Spleen (tissue), 11 donors: ENCODE data around the gene SMIM45.
A peak's percentile ranks its signal among the peaks of the same experiment; 100 is the strongest.

ENCODE experiments used
- DNase-seq: peaks from one replicate; pipeline ENCODE4 v3.0.0-alpha.2; 2020
- H3K27ac ChIP-seq, 8 donors: fragments of 200-600 bp; sonication (generic) in 7 of 8; 1 replicate in 4 of 8; 2 replicates in 4 of 8; pipeline versions ENCODE4 v1.5.0 to v1.8.0; 2016 to 2021; ENCODE audit warnings: inconsistent platforms in 4 of 8, mild to moderate bottlenecking in 4 of 8, moderate library complexity in 1 of 8
- H3K27me3 ChIP-seq, 7 donors: fragments of 200-600 bp; sonication (generic) in 6 of 7; replicated peaks in 1 of 7; 1 replicate in 4 of 7; 2 replicates in 3 of 7; pipeline versions ENCODE4 v1.5.0 to v1.8.0; 2016 to 2021; ENCODE audit warnings: inconsistent platforms in 3 of 7, mild to moderate bottlenecking in 1 of 7
- H3K36me3 ChIP-seq, 6 donors: fragments of 200-600 bp; sonication (generic) in 5 of 6; 1 replicate in 4 of 6; 2 replicates in 2 of 6; pipeline versions ENCODE4 v1.5.0 to v1.8.0; 2016 to 2021; ENCODE audit warnings: inconsistent platforms in 2 of 6
- H3K4me1 ChIP-seq, 6 donors: fragments of 200-600 bp; sonication (generic) in 5 of 6; 1 replicate in 3 of 6; 2 replicates in 3 of 6; pipeline versions ENCODE4 v1.5.0 to v1.8.0; 2016 to 2021; ENCODE audit warnings: inconsistent platforms in 3 of 6
- H3K4me3 ChIP-seq, 8 donors: fragments of 200-600 bp; sonication (generic) in 7 of 8; 1 replicate in 4 of 8; 2 replicates in 4 of 8; pipeline versions ENCODE4 v1.5.0 to v1.8.0; 2016 to 2021; ENCODE audit warnings: inconsistent platforms in 4 of 8, mild to moderate bottlenecking in 4 of 8, moderate library complexity in 2 of 8
- H3K9me3 ChIP-seq, 8 donors: fragments of 200-600 bp; sonication (generic) in 7 of 8; 1 replicate in 4 of 8; 2 replicates in 4 of 8; pipeline versions ENCODE4 v1.5.0 to v1.8.0; 2016 to 2021; ENCODE audit warnings: inconsistent platforms in 4 of 8
- CTCF ChIP-seq, 11 experiments: fragments of 200-600 bp in 7 of 11; fragments of 450-650 bp in 4 of 11; sonication (generic) in 4 of 11; IDR thresholded peaks in 8 of 11; conservative IDR thresholded peaks in 3 of 11; 1 replicate in 7 of 11; 2 replicates in 4 of 11; pipeline versions ENCODE4 v1.4.0 to v1.8.0; 2016 to 2021; ENCODE audit warnings: antibody characterized with exemption in 11 of 11, inconsistent platforms in 4 of 11, mild to moderate bottlenecking in 1 of 11
- POLR2A ChIP-seq, 3 donors: fragments of 450-650 bp; IDR thresholded peaks; one replicate each; pipeline ENCODE4 v1.5.1; 2017; ENCODE audit warnings: antibody characterized with exemption in 3 of 3, mild to moderate bottlenecking in 1 of 3
- POLR2AphosphoS5 ChIP-seq, 3 donors: sonication (generic); formaldehyde crosslinking; IDR thresholded peaks; one replicate each; pipeline ENCODE4 v1.5.1; 2017; ENCODE audit warnings: antibody characterized with exemption in 3 of 3
- WGBS, 5 donors: extraction: QIAGEN DNeasy Blood & Tissue Kit in 3 of 5; methylation state at CpG; one replicate each; pipeline versions ENCODE4 v1.1.5 to v1.1.7; 2013 to 2018; 5-methylcytosine and 5-hydroxymethylcytosine counted together
- intact Hi-C: fragments of 100-400 bp; cut with DNase I; formaldehyde crosslinking; loops from one replicate; pipeline ENCODE4 v1.15.0; 2023; ENCODE audit warnings: low total_unique reads
- donor health status: healthy with polysubstance abuse.
- donor health status: DM: no; HTN: no; CAD: no; lungs with moderate emphysema.
- donor health status: DM: no; HTN: no; CAD: no.
- donor health status: Bipolar disorder and iron deficiency.
- donor health status: healthy.
- donor health status: DM: no; HTN: no; CAD: no.
- donor health status: DM: yes; HTN: yes; CAD: no.

The SMIM45 gene

GRCh38 chr22:41923595-41924276 lies 28.2 kb upstream of the SMIM45 start:
- Histone ChIP-seq H3K36me3 (peaks cover 0 to 15% (median 0%) of the 10 kb centered on the region in 6 donors), H3K27ac (peak overlapping the region in 6 of 8 donors; percentile 29 to 99 (median 92)), H3K9me3 (no peaks in the 10 kb centered on the region), H3K4me3 (peak overlapping the region in 4 of 8 donors; percentile 5 to 84 (median 12)), H3K27me3 (peaks cover 0 to 52% (median 20%) of the 10 kb centered on the region in 7 donors), H3K4me1 (peaks cover 9 to 100% (median 84%) of the 10 kb centered on the region in 6 donors)
- TF ChIP-seq POLR2AphosphoS5 (IDR thresholded peaks at IDR 0.05) (peak in 2 of 3 donors; percentile 0 to 32), CTCF (IDR thresholded peaks at IDR 0.05 in 8 of 11, conservative IDR thresholded peaks at IDR 0.05 in 3 of 11) (no peak), POLR2A (IDR thresholded peaks at IDR 0.05) (no peak)
- DNase-seq = no peak
- WGBS, 5 donors = 84 to 93% (median 88%) methylated on average over 14 of the region's 14 CpGs
- intact Hi-C loops = no loop called here

- H3K27me3 ChIP-seq = peaks cover 0 to 33% (median 20%) of the 10 kb centered on the region in 7 donors
- peaks cover 0 to 100% (median 74%) of the 10 kb centered on the region in 6 donors for H3K4me1 ChIP-seq
- H3K9me3 ChIP-seq = no peaks in the 10 kb centered on the region
- TF ChIP-seq POLR2AphosphoS5 (IDR thresholded peaks at IDR 0.05) (peak; percentile 6 to 58 (median 37)), POLR2A (IDR thresholded peaks at IDR 0.05) (no peak), CTCF (IDR thresholded peaks at IDR 0.05 in 8 of 11, conservative IDR thresholded peaks at IDR 0.05 in 3 of 11) (peak; percentile 51 to 92 (median 78))
- peak overlapping the region; percentile 31 to 84 (median 51) for H3K4me3 ChIP-seq
- H3K36me3 ChIP-seq = peaks cover 0 to 15% (median 0%) of the 10 kb centered on the region in 6 donors
- H3K27ac ChIP-seq = peak overlapping the region; percentile 72 to 99 (median 92)
- intact Hi-C loops = no loop called here
- DNase-seq = peak; percentile 95
- WGBS, 5 donors = 2 to 7% (median 4%) methylated on average over 27 to 47 of the region's 48 CpGs
These were observed 26.0 kb upstream of the SMIM45 start for GRCh38 chr22:41925783-41926460.

GRCh38 chr22:41927813-41928212 lies 24.1 kb upstream of the SMIM45 start:
- TF ChIP-seq POLR2AphosphoS5 (IDR thresholded peaks at IDR 0.05) = no peak
- TF ChIP-seq CTCF (IDR thresholded peaks at IDR 0.05 in 8 of 11, conservative IDR thresholded peaks at IDR 0.05 in 3 of 11) = no peak
- no peak for TF ChIP-seq POLR2A (IDR thresholded peaks at IDR 0.05)
- Histone ChIP-seq H3K9me3 (no peaks in the 10 kb centered on the region), H3K27ac (peak overlapping the region; percentile 8 to 99 (median 92)), H3K4me3 (no peak overlapping the region), H3K27me3 (peaks cover 0 to 33% (median 20%) of the 10 kb centered on the region in 7 donors), H3K36me3 (peaks cover 0 to 14% (median 0%) of the 10 kb centered on the region in 6 donors), H3K4me1 (peaks cover 3 to 100% (median 76%) of the 10 kb centered on the region in 6 donors)
- intact Hi-C loops = no loop called here
- WGBS, 5 donors = 67 to 80% (median 79%) methylated on average over 6 of the region's 6 CpGs
- DNase-seq = peak; percentile 67
